SK-N-SH (cell line): ENCODE results near the gene SLC9A4. TPM values are rescaled to one million over a fixed set of nuclear protein-coding genes. Genes with fewer than 3 reads are reported as not detected.

ENCODE experiments used
- CTCF ChIA-PET: fragments of 300-600, 350-600 bp; formaldehyde crosslinking; extraction: SDS; loops from one replicate; lab custom pipeline; 2021; lab: Yijun Ruan, JAX
- POLR2A ChIA-PET: fragments of 350-600 bp; sonication (Branson Sonifier 250); formaldehyde crosslinking; extraction: SDS; loops from one replicate; lab custom pipeline; 2020; ENCODE audit warnings: antibody characterized with exemption, inconsistent platforms; lab: Yijun Ruan, JAX
- DNase-seq: peaks from one replicate; pipeline ENCODE4 v3.0.0; 2012
- H2AFZ ChIP-seq: fragments of 200-600 bp; sonication (generic); 2 replicates; pipeline ENCODE4 v1.8.1; 2016; ENCODE audit warnings: antibody characterized with exemption, mild to moderate bottlenecking, low read depth
- H3F3A ChIP-seq: fragments of 200-600 bp; sonication (generic); replicated peaks from 2 replicates; pipeline ENCODE3; 2016; ENCODE audit warnings: antibody characterized with exemption, mild to moderate bottlenecking; ENCODE audit not compliant: insufficient read depth
- H3K27ac ChIP-seq, 2 experiments: fragments of 200-500 bp in 1 of 2; fragments of 200-600 bp in 1 of 2; sonication (Bioruptor generic) in 1 of 2; sonication (generic), shearing (Covaris generic) in 1 of 2; 2 replicates each; pipeline versions ENCODE4 v1.5.1 to v1.6.1; 2014 to 2016; ENCODE audit warnings: low read depth in 2 of 2, inconsistent platforms in 1 of 2, low read length in 1 of 2, mild to moderate bottlenecking in 1 of 2, mixed read lengths in 1 of 2
- H3K27me3 ChIP-seq: fragments of 200-600 bp; sonication (generic), shearing (Covaris generic); 2 replicates; pipeline ENCODE4 v1.6.1; 2016; ENCODE audit warnings: mixed run types; ENCODE audit not compliant: insufficient read depth
- H3K36me3 ChIP-seq, 2 experiments: fragments of 200-500 bp in 1 of 2; fragments of 200-600 bp in 1 of 2; sonication (Bioruptor generic) in 1 of 2; sonication (generic) in 1 of 2; replicated peaks in 1 of 2; 2 replicates each; pipeline versions ENCODE3 to v1.5.1; 2014 to 2016; ENCODE audit warnings: low read length in 1 of 2, mild to moderate bottlenecking in 1 of 2; ENCODE audit not compliant: insufficient read depth in 2 of 2, control insufficient read depth in 1 of 2
- H3K4me1 ChIP-seq, 2 experiments: fragments of 200-500 bp in 1 of 2; fragments of 200-600 bp in 1 of 2; sonication (Bioruptor generic) in 1 of 2; sonication (generic), shearing (Covaris generic) in 1 of 2; 2 replicates each; pipeline versions ENCODE4 v1.5.1 to v1.6.1; 2014 to 2016; ENCODE audit warnings: low read depth in 1 of 2, low read length in 1 of 2, mixed run types in 1 of 2; ENCODE audit not compliant: insufficient read depth in 2 of 2, control insufficient read depth in 1 of 2
- H3K4me2 ChIP-seq: fragments of 200-600 bp; sonication (generic), shearing (Covaris generic); 2 replicates; pipeline ENCODE4 v1.6.1; 2017; ENCODE audit warnings: mixed run types
- H3K4me3 ChIP-seq, 2 experiments: fragments of 200-500 bp in 1 of 2; fragments of 200-600 bp in 1 of 2; sonication (Bioruptor generic) in 1 of 2; sonication (generic), shearing (Covaris generic) in 1 of 2; 2 replicates each; pipeline versions ENCODE4 v1.5.1 to v1.8.1; 2014 to 2016; ENCODE audit warnings: low read depth in 2 of 2, inconsistent platforms in 1 of 2, low read length in 1 of 2, mild to moderate bottlenecking in 1 of 2, mixed read lengths in 1 of 2, moderate library complexity in 1 of 2
- H3K79me2 ChIP-seq: fragments of 200-600 bp; sonication (generic); 2 replicates; pipeline ENCODE4 v1.8.1; 2017; ENCODE audit warnings: mild to moderate bottlenecking; ENCODE audit not compliant: insufficient read depth
- H3K9ac ChIP-seq: fragments of 200-600 bp; sonication (generic); 2 replicates; pipeline ENCODE4 v1.6.1; 2017; ENCODE audit warnings: mixed run types
- H3K9me2 ChIP-seq: fragments of 200-600 bp; sonication (generic); 2 replicates; pipeline ENCODE4 v1.6.1; 2017; ENCODE audit warnings: mixed run types
- H3K9me3 ChIP-seq: fragments of 200-600 bp; sonication (generic); 2 replicates; pipeline ENCODE4 v1.6.1; 2017; ENCODE audit warnings: mixed run types, mild to moderate bottlenecking, moderate library complexity
- H4K20me1 ChIP-seq: fragments of 200-600 bp; sonication (generic); 2 replicates; pipeline ENCODE4 v1.6.1; 2017; ENCODE audit warnings: mild to moderate bottlenecking, mixed run types; ENCODE audit not compliant: insufficient read depth
- CHD2 ChIP-seq: fragments of 150-350 bp; IDR thresholded peaks from 2 replicates; pipeline ENCODE4 v1.6.1; 2018; ENCODE audit warnings: low read length; ENCODE audit not compliant: partially characterized antibody
- EP300 ChIP-seq, 2 experiments: IDR thresholded peaks; 2 replicates each; pipeline versions ENCODE4 v1.4.0 to v1.6.1; 2012; ENCODE audit warnings: borderline replicate concordance in 1 of 2, low read depth in 1 of 2, low read length in 1 of 2
- FOXJ3 ChIP-seq: sonication (generic); formaldehyde crosslinking; IDR thresholded peaks from 2 replicates; pipeline ENCODE4 v1.5.1; 2020; ENCODE audit warnings: mild to moderate bottlenecking, missing genetic modification reagents
- FOXM1 ChIP-seq: IDR thresholded peaks from 2 replicates; pipeline ENCODE4 v1.4.0; 2012; ENCODE audit warnings: low read depth, mild to moderate bottlenecking
- GABPA ChIP-seq: IDR thresholded peaks from 2 replicates; pipeline ENCODE4 v1.4.0; 2012; ENCODE audit warnings: low read depth, mild to moderate bottlenecking
- MEF2A ChIP-seq: IDR thresholded peaks from 2 replicates; pipeline ENCODE4 v1.4.0; 2012; ENCODE audit warnings: low read depth, borderline replicate concordance
- MXI1 ChIP-seq: IDR thresholded peaks from 2 replicates; pipeline ENCODE4 v1.6.1; 2012; ENCODE audit warnings: mild to moderate bottlenecking, low read depth, low read length, improper control_type of control experiment
- NFIC ChIP-seq: IDR thresholded peaks from 2 replicates; pipeline ENCODE4 v1.4.0; 2012; ENCODE audit warnings: borderline replicate concordance
- PBX3 ChIP-seq: IDR thresholded peaks from 2 replicates; pipeline ENCODE4; 2012
- RAD21 ChIP-seq: IDR thresholded peaks from 2 replicates; pipeline ENCODE4 v1.6.1; 2012; ENCODE audit warnings: mild to moderate bottlenecking, low read length
- REST ChIP-seq: IDR thresholded peaks from 2 replicates; pipeline ENCODE4 v1.6.1; 2012; ENCODE audit warnings: mild to moderate bottlenecking, low read depth, low read length, moderate library complexity
- RFX5 ChIP-seq: IDR thresholded peaks from 2 replicates; pipeline ENCODE4 v1.6.1; 2012; ENCODE audit warnings: mild to moderate bottlenecking, improper control_type of control experiment, low read length
- SIN3A ChIP-seq: IDR thresholded peaks from 2 replicates; pipeline ENCODE4 v1.6.1; 2012; ENCODE audit warnings: low read depth, mild to moderate bottlenecking, low read length, moderate library complexity, borderline replicate concordance
- TAF1 ChIP-seq: IDR thresholded peaks from 2 replicates; pipeline ENCODE4 v1.6.1; 2012; ENCODE audit warnings: low read depth, mild to moderate bottlenecking, low read length, moderate library complexity, borderline replicate concordance
- TCF12 ChIP-seq: IDR thresholded peaks from 2 replicates; pipeline ENCODE4 v1.4.0; 2012
- TEAD4 ChIP-seq: IDR thresholded peaks from 2 replicates; pipeline ENCODE4 v1.4.0; 2012; ENCODE audit warnings: mild to moderate bottlenecking, borderline replicate concordance; ENCODE audit not compliant: insufficient read depth
- USF2 ChIP-seq: fragments of 150-350 bp; IDR thresholded peaks from 2 replicates; pipeline ENCODE4 v1.6.1; 2017; ENCODE audit warnings: antibody characterized with exemption, low read length, low read depth, borderline replicate concordance
- ZBTB33 ChIP-seq: IDR thresholded peaks from 2 replicates; pipeline ENCODE4 v1.4.0; 2012; ENCODE audit warnings: low read depth, borderline replicate concordance
- WGBS: methylation state at CpG from one replicate; pipeline ENCODE4 v1.1.6; 2017; ENCODE audit warnings: low lambda C conversion rate; 5-methylcytosine and 5-hydroxymethylcytosine counted together
- polyA plus RNA-seq, 3 experiments: library from polyadenylated mRNA; depleted of rRNA; stranded (reverse); fragments of >200 nt; gene quantifications; 2 replicates each; pipeline ENCODE4 v1.2.3, GENCODE V29; 2012

SLC9A4 gene
- polyA plus RNA-seq, 1 of the 3 experiments (the other 2 are of a cell fraction): 0.07 TPM

- WGBS: 19% methylated on average over 1 of the region's 1 CpG
- Histone ChIP-seq H3K4me1 (no peaks in the 10 kb centered on the region), H3K79me2 (no peaks in the 10 kb centered on the region), H3K9me2 (no peaks in the 10 kb centered on the region), H3K36me3 (no peaks in the 10 kb centered on the region), H3K27me3 (no peaks in the 10 kb centered on the region), H3F3A (no peaks in the 10 kb centered on the region), H3K27ac (no peak overlapping the region), H4K20me1 (no peaks in the 10 kb centered on the region), H3K4me3 (no peak overlapping the region; a peak in 1 of 4 replicates), H3K9ac (no peak overlapping the region), H2AFZ (no peak overlapping the region), H3K9me3 (0 out of 2 replicates have a peak, but pooled peaks cover under 1% of the 10 kb centered on the region), H3K4me2 (no peak overlapping the region)
- no peak for TF ChIP-seq TAF1
- no peak for TF ChIP-seq PBX3
- no peak for TF ChIP-seq FOXM1
- no peak for TF ChIP-seq TCF12
- no peak for TF ChIP-seq FOXJ3
- no peak for TF ChIP-seq CHD2
- no peak for TF ChIP-seq TEAD4
- TF ChIP-seq NFIC: no peak
- no peak for TF ChIP-seq USF2
- TF ChIP-seq SIN3A: no peak
- no peak for TF ChIP-seq RFX5
- no peak for TF ChIP-seq RAD21
- no peak for TF ChIP-seq REST
- no peak for TF ChIP-seq EP300 (IDR thresholded peaks at IDR 0.05; ENCODE audit: borderline replicate concordance in 1 of 2, low read depth in 1 of 2, low read length in 1 of 2)
- no peak for TF ChIP-seq ZBTB33
- TF ChIP-seq MXI1: no peak
- TF ChIP-seq MEF2A: no peak
- no peak for TF ChIP-seq GABPA
- ChIA-PET CTCF (interaction anchor here (0.5 kb wide), 1 partner anchor 735 kb away, joined by 3 read pairs; no protein-coding TSS in a partner anchor), POLR2A (no interaction called here)
- no peak for DNase-seq
These were observed 26.5 kb downstream of the SLC9A4 start for GRCh38 chr2:102499558-102499957.
